K562 (cell line): ENCODE data around the gene CREB5. TPM values are rescaled to one million over a fixed set of nuclear protein-coding genes. Genes with fewer than 3 reads are reported as not detected.

Experiments used
- ATAC-seq: fragments of 200-7000 bp; cut with Tn5 transposase; 3 replicates; pipeline ENCODE4 v1.9.1; 2020; ENCODE audit warnings: moderate library complexity
- BruUV-seq: library from RNA; stranded (reverse); fragments of 400-500 nt; replicated peaks from 2 replicates; lab custom pipeline; 2021; lab: Mats Ljungman, UMichigan
- CTCF ChIA-PET: fragments of 300-600 bp; formaldehyde crosslinking; extraction: SDS; loops from one replicate; lab custom pipeline; 2021; ENCODE audit warnings: low intra/inter-chr PET ratio; lab: Yijun Ruan, JAX
- POLR2A ChIA-PET: fragments of 300-600, 350-650 bp; sonication (Branson Sonifier 250); formaldehyde crosslinking; extraction: SDS; loops from one replicate; lab custom pipeline; 2021; ENCODE audit warnings: antibody characterized with exemption, inconsistent platforms; lab: Yijun Ruan, JAX
- DNase-seq, 4 experiments: peaks; one replicate each; pipeline versions ENCODE4 v3.0.0 to v3.0.0-alpha.2; 2011 to 2018; ENCODE audit warnings: low spot score in 3 of 4, mixed read lengths in 3 of 4; ENCODE audit errors: extremely low read depth in 1 of 4
- FAIRE-seq: peaks from 2 replicates; lab custom pipeline; 2011; peaks lifted over from hg19 to GRCh38; lab: Jason Lieb, UNC
- H2AFZ ChIP-seq: 2 replicates; pipeline ENCODE4 v1.6.0; 2011; ENCODE audit warnings: low read depth, low read length, control low read depth, inconsistent platforms
- H3K27ac ChIP-seq: fragments of 200-600 bp; 3 replicates; pipeline ENCODE4 v1.8.0; 2011; ENCODE audit warnings: low read depth, mild to moderate bottlenecking, control low read depth, inconsistent platforms, low read length, moderate library complexity, mixed read lengths; ENCODE audit errors: extremely low read depth
- H3K27me3 ChIP-seq, 2 experiments: fragments of 300-600 bp in 1 of 2; 2 replicates in 1 of 2; 3 replicates in 1 of 2; pipeline versions ENCODE4 v1.6.0 to v1.8.0; 2011; ENCODE audit warnings: inconsistent platforms in 2 of 2, low read length in 2 of 2, mild to moderate bottlenecking in 1 of 2, mixed read lengths in 1 of 2, moderate library complexity in 1 of 2; ENCODE audit not compliant: control insufficient read depth in 2 of 2, insufficient read depth in 2 of 2
- H3K36me3 ChIP-seq: fragments of 300-600 bp; 3 replicates; pipeline ENCODE4 v1.8.0; 2011; ENCODE audit warnings: mild to moderate bottlenecking, low read length, inconsistent platforms; ENCODE audit not compliant: control insufficient read depth, insufficient read depth
- H3K4me1 ChIP-seq, 2 experiments: fragments of 200-600 bp in 1 of 2; replicated peaks in 1 of 2; 2 replicates in 1 of 2; 3 replicates in 1 of 2; pipeline versions ENCODE4 v1.5.1 to v1.8.0; 2011; ENCODE audit warnings: inconsistent platforms in 2 of 2, low read length in 2 of 2, mild to moderate bottlenecking in 1 of 2, mixed read lengths in 1 of 2, moderate library complexity in 1 of 2; ENCODE audit not compliant: control insufficient read depth in 2 of 2, insufficient read depth in 2 of 2
- H3K4me2 ChIP-seq: 2 replicates; pipeline ENCODE4 v1.6.1; 2011; ENCODE audit warnings: low read length, control low read depth, inconsistent platforms, mixed read lengths; ENCODE audit not compliant: insufficient read depth
- H3K4me3 ChIP-seq: fragments of 200-600 bp; sonication (generic), shearing (Covaris generic); 2 replicates; pipeline ENCODE4 v1.5.1; 2016; ENCODE audit warnings: control low read depth, inconsistent platforms
- H3K79me2 ChIP-seq: fragments of 200-600 bp; 3 replicates; pipeline ENCODE4 v1.8.0; 2011; ENCODE audit warnings: low read length, inconsistent platforms; ENCODE audit not compliant: control insufficient read depth, insufficient read depth
- H3K9ac ChIP-seq, 2 experiments: 2 replicates each; pipeline versions ENCODE4 v1.6.0 to v1.6.1; 2011; ENCODE audit warnings: low read depth in 2 of 2, low read length in 2 of 2, control low read depth in 1 of 2, inconsistent platforms in 1 of 2, mild to moderate bottlenecking in 1 of 2, mixed read lengths in 1 of 2; ENCODE audit not compliant: insufficient read depth in 1 of 2
- H3K9me1 ChIP-seq: one replicate; pipeline ENCODE4 v1.6.0; 2011; ENCODE audit warnings: inconsistent platforms, mild to moderate bottlenecking, low read length, moderate library complexity; ENCODE audit not compliant: control insufficient read depth, insufficient read depth
- H3K9me3 ChIP-seq: replicated peaks from 2 replicates; pipeline ENCODE4 v1.5.1; 2011; ENCODE audit warnings: low read depth, low read length, inconsistent platforms; ENCODE audit not compliant: control insufficient read depth, insufficient read depth
- H4K20me1 ChIP-seq: replicated peaks from 2 replicates; pipeline ENCODE4 v1.6.1; 2011; ENCODE audit warnings: low read length, inconsistent platforms, mixed read lengths; ENCODE audit not compliant: control insufficient read depth, insufficient read depth
- ADNP ChIP-seq: fragments of 200-800 bp; sonication (Bioruptor generic); IDR thresholded peaks from 2 replicates; pipeline ENCODE4 v1.6.1; 2016; ENCODE audit warnings: missing genetic modification characterization, missing compliant biosample characterization
- CTBP1 ChIP-seq: fragments of 450-650 bp; IDR thresholded peaks from 2 replicates; pipeline ENCODE4 v1.6.1; 2016; ENCODE audit warnings: borderline replicate concordance
- EZH2 ChIP-seq: IDR thresholded peaks from 2 replicates; pipeline ENCODE4 v1.6.1; 2012; ENCODE audit warnings: low read depth, mild to moderate bottlenecking, inconsistent platforms, low read length, borderline replicate concordance
- HDGF ChIP-seq: fragments of 450-650 bp; IDR thresholded peaks from 2 replicates; pipeline ENCODE4 v1.6.1; 2016
- MGA ChIP-seq: fragments of 450-650 bp; IDR thresholded peaks from 2 replicates; pipeline ENCODE4 v1.6.1; 2016; ENCODE audit warnings: mild to moderate bottlenecking, moderate library complexity
- WGBS: fragments of 100-300 bp; shearing (Covaris generic); methylation state at CpG from one replicate; pipeline ENCODE4 v1.1.6; 2016; ENCODE audit warnings: low coverage, mixed read lengths; ENCODE audit not compliant: insufficient coverage; ENCODE audit errors: missing lambda C conversion rate; 5-methylcytosine and 5-hydroxymethylcytosine counted together
- in situ Hi-C: fragments of 300-500 bp; cut with MboI; formaldehyde crosslinking; loops from 4 replicates; pipeline ENCODE4 v1.15.0; 2018; ENCODE audit warnings: inconsistent platforms, mixed read lengths
- intact Hi-C: fragments of 100-400 bp; cut with micrococcal nuclease; formaldehyde crosslinking; loops from 2 replicates; pipeline ENCODE4 v1.14.2; 2022
- polyA plus RNA-seq, 8 experiments: library from polyadenylated mRNA; depleted of rRNA in 4 of 8; stranded (reverse) in 5 of 8; unstranded in 3 of 8; fragments of >200 nt; fragmentation: Nextera tagmentation in 2 of 8; fragmentation: Illumina TruSeq in 1 of 8; extraction: Ambion mirVana in 2 of 8; extraction: Trizol in 1 of 8; gene quantifications; 2 replicates each; pipeline versions ENCODE4 v1.2.1 to v1.2.3, GENCODE V29; 2011 to 2014; ENCODE audit warnings: inconsistent platforms in 1 of 8, missing spikeins in 1 of 8
- total RNA-seq, 7 experiments: library from RNA; depleted of rRNA in 6 of 7; stranded (reverse); fragments of >200 nt in 6 of 7; fragmentation: Illumina TruSeq in 2 of 7; extraction: Trizol in 2 of 7; gene quantifications; 2 replicates each; pipeline versions ENCODE4 v1.2.1 to v1.2.3, GENCODE V29; 2011 to 2021; ENCODE audit warnings: low replicate concordance in 1 of 7

Gene CREB5
- total and polyA plus RNA-seq, 9 of the 15 experiments (the other 6 are each of a cell fraction or from before 2014, with no cell fraction given): 0.33 to 6.4 (median 1.8) TPM

- no peaks in the 10 kb centered on the region for H3K9me1 ChIP-seq
- H3K36me3 ChIP-seq: no peaks in the 10 kb centered on the region
- 7% methylated on average over 9 of the region's 9 CpGs for WGBS
- no peaks in the 10 kb centered on the region for H3K4me1 ChIP-seq
- H3K4me3 ChIP-seq: no peak overlapping the region
- ChIA-PET CTCF (no interaction called here), POLR2A (no interaction called here)
- no peaks in the 10 kb centered on the region for H4K20me1 ChIP-seq
- DNase-seq (no peak), FAIRE-seq (no peak), ATAC-seq (no peak)
- no peaks in the 10 kb centered on the region; a peak in 1 of 5 replicates for H3K27me3 ChIP-seq
- no peak overlapping the region for H3K9ac ChIP-seq
- H3K79me2 ChIP-seq: no peaks in the 10 kb centered on the region
- no peaks in the 10 kb centered on the region for H3K9me3 ChIP-seq
- H2AFZ ChIP-seq: no peak overlapping the region
- no peak overlapping the region for H3K27ac ChIP-seq
- BruUV-seq: no TSS peak
- in situ Hi-C loops (no loop called here), intact Hi-C loops (no loop called here)
- H3K4me2 ChIP-seq: no peak overlapping the region
- no peak for TF ChIP-seq ADNP (tag)
- no peak for TF ChIP-seq MGA
- TF ChIP-seq HDGF: no peak
- no peak for TF ChIP-seq EZH2
- no peak for TF ChIP-seq CTBP1
Observed at GRCh38 chr7:28793381-28794085, 381.2 kb downstream of the CREB5 start.
